Raji (cell line): ENCODE results near the gene GCDH.

ENCODE experiments used
- POLR2A ChIP-seq: IDR thresholded peaks from 2 replicates; pipeline ENCODE4 v1.6.1; 2011; ENCODE audit warnings: low read depth, low read length, control low read depth; ENCODE audit not compliant: insufficient read depth

GCDH gene

DNA sequence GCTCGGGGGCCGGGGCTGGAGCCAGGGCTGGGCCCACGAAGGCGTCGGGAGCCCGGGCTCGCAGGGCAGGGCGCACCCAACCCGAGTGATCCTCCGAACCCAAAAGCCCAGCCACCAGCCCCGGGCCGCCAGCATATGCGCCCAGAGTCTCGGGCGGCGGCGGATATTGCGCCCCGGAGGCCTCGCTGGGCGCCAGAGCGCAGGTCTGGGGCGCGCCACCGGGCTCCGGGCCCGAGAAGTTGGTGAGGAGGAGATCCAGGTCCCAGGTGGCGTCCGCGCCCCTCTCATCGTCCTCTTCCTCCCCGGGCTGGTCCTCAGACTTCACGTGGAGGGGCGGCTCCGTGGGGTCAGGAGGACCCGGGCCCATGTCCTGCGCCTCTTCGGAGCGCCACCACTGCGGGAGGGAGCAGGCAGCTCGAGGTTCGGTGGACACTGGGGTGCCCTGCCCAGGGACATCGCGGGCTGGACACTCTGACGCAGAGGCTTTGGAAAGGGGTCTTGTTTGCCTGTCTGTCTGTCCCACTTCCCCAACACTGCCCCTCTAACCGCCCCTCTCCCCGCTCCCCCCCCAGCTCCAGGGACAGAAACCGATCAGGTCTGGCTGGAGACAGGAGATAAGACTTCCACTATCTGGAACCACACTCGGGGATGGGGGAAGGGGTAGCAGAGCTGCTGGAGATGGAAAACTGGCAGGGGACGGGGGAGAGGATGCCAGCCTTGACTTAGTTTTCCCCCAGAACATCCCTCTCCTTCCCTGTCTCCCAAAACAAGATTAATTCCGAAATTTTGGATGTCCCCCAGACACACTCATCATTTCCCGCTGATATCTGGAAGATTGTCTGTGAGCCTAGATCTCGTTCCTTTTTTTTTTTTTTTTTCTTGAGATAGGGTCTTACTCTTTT is 5.0 kb upstream of the GCDH start:
- no peak for TF ChIP-seq POLR2A

DNA sequence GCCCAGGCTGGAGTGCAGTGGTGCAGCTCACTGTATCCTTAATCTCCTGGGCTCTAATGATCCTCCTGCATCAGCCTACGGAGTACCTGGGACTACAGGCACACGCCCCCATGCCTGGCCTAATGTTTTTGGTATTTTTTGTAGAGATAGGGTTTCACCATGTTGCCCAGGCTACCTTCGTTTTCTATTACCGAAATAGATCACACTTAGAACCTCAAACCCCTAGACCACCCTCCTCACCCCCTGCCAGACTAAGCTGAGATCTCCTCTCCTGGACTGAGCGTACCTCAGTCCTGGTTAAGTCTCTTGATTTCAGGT is 4.3 kb upstream of the GCDH start:
- no peak for TF ChIP-seq POLR2A

DNA sequence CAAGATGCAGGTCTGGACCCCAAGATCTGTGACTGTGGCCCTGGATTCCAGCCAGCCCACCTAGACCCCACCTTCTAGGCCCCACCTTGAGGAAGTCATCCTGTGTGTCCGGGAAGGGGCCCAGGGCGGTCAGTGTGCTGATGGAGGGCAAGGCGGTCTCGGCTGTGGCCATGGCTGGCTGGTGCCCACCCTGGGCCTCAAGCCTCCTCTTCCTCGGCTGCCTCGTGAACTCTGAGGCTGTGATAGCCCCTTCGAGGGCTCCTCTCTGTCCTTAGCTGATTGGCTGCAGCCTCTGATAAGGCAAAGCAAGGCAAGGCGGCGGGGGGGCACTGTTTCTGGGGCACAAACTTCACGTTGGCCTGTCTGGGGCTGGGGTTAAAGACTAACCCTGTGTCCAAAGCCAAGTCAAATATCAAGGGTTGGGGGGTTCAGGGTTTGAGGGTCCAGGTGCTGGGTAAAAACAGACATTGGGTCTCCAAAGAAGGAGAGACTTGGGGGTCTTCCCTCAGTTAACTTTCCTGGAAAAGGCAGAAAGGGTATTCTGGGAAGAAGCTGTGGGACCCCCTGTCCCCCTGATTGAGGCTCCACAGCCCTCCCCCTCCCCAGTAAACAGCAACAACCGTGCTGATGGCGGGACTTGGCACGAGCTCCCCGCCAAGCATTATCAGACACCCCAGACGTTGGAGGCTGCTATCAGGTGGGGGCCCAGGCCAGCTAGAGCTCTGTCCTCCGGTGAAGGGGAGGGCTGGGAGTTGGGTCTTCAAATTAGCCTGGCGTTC is 3.8 kb upstream of the GCDH start, which contains the start of gene KLF1:
Gene KLF1 (minus strand): TSS at position 233 of the 779 bp plus-strand sequence. CDS start 61 bp downstream, at position 172.
- TF ChIP-seq POLR2A: no peak

DNA sequence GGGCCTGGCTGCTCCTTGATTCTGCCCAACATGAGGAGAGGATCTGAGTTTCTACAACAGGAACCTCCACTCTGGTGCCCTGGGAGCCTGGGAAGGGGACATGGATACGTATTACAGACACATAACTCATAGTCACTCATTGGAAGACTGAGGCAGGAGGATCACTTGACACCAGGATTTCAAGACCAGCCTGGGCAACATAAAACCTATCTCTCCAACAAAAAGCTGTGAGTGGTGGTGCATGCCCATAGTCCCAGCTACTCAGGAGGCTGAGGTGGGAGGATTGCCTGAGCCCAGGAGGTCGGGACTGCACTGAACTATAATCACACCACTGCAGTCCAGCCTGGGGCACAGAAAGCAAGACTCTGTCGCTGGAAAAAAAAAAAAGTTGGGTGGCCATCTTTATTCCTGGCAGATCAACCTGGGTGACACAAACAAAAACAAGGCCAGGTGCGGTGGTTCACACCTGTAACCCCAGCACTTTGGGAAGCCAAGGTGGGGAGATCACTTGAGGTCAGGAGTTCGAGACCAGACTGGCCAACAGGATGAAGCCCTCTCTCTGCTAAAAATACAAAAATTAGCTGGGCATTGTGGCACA is 2.9 kb upstream of the GCDH start:
- TF ChIP-seq POLR2A: no peak

DNA sequence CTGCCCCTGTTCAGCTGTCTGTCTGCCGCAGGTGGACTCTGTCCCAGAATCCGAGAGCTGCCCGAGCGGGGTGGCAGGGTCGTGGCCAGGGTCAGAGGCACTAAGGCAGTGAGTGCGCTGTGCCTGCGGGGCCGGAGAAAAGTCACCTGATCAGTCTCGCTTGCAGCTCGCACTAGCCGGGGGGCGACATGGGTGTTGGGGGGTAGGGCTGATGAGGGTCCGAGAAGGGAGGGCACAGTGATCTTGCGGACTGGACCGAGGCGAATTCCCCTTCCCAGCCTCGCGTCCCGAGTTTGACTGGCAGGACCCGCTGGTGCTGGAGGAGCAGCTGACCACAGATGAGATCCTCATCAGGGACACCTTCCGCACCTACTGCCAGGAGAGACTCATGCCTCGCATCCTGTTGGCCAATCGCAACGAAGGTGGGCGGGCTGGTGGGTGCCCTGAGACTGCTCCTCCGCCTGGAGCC is 627 bp downstream of the GCDH start:
- TF ChIP-seq POLR2A: no peak

DNA sequence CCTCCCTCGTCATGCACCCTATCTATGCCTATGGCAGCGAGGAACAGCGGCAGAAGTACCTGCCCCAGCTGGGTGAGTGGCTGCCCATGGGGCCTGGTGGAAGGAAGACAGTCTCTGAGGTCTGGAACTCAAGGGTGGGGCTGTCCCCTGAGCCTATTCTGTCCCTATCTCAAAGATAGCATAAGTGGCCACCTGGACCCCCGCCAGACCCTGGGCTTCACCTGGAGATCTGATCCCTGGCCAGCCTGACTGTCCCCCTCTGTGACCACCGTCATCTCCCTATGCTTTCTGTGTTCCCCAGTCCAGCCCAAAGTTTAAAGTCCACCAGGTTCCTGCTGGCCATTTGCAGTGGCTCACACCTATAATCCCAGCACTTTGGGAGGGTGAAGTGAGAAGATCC is 2.6 kb downstream of the GCDH start:
- no peak for TF ChIP-seq POLR2A

DNA sequence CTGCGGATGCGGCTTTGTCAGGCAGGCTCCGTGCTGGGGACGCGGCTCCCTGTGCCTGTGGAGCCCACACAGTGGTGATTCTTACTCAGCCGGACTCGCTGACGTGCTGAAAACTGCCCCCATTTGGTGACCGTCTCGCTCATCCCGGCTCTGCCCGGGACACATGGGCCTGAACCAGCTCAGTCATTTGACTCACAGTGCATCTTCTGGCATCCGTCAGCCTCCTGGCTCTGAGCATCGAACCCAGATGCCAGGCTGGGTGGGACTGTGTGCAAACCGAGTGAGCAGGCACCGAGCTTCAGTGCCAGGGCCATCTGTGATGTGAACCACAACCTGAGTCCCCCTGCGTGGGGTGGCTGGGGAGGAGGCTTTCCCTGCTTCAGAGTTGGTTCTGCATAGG is 5.5 kb downstream of the GCDH start:
- TF ChIP-seq POLR2A: no peak

DNA sequence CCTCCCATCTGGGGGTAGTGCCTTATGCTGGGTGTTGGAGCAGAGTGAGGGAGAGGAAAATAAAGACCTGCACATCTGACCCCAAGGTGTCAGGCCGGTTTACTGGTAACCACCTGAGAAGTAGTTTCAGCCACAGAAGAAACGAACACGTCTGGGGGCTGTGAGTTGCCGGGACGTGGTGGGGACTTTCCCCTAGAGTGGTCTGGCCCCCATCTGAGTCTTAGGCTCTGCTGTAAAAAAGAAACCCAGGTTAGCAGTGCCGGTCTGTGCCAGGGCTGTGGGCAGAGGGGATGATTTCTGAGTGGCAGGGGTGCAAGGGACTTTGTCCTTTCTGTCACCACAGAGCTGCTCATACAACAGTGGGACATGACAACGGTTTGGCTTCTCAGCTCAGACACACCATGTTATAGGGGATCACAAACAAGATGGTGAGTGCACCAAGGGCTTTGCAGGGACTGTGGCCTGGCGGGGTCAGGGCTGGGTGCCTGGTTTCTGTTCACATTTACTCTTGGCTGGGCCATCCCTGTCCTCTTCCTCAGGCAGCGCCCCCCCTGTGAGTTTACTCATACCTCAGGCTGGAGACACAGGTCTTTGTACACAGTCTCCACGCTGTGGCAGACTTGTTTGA is 9.0 kb downstream of the GCDH start:
- TF ChIP-seq POLR2A: no peak

DNA sequence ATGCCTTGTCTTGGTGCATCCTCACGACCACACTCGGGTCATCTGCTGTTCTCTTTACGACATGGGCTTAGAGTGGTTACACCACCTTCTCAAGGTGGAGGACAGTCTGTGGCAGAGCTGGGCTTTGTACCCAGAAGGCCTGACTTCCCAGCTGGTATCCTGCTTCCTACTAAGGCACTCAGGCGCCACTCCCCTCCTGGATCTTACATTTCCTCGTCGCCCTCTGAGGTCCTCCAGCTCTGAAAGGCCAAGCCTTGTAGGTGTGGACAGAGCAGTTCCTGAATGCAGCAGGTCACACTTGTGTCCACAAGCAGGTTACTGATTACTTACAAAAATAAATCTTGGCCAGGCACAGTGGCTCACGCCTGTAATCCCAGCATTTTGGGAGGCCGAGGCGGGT is 16.2 kb downstream of the GCDH start:
- no peak for TF ChIP-seq POLR2A

DNA sequence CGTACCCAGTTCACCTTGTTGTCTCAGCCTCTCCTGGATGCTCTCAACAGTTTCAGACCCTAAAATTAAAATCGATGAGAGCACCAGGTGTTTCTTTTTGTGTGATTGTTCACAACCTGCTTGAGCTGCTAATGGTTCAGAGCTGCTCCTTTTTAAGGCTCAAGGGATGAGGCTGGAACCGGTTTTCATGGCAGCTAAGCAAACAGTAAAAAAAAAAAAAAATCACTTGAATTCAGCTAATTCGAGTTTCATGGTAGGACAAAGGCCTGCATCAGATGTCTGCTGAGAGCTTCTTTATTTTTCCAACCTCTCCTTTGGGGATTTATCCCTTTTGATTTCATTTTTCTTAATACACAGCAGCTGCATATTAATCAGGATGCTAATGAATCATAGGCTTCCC is 21.6 kb downstream of the GCDH start:
- TF ChIP-seq POLR2A: no peak

DNA sequence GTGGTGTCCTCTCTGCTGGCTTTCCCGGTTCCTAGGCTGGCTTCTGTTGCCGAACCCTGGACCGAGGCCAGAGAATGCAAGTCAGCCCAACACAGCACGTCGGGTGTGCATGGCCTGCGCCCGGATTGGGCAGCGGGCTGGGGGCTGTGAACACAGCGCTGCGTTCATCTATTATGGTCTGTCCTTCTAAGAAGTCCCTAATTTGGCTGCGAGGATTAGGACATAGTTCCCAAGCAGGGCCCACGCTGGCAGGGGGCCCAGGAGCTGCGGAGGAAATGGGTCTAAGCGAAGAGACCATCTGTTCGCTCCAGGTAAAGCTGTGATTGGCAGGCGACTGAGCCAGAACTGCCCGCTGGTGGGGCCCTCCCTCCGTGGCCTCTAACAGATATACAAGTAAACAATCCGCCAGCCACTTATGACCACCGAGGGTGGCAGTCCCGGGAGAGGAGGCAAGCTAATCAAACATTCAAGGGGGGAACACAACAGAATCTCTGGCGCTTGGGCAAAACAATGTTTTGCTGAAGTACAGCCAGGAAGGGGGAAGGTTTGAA is 22.1 kb downstream of the GCDH start:
- no peak for TF ChIP-seq POLR2A

DNA sequence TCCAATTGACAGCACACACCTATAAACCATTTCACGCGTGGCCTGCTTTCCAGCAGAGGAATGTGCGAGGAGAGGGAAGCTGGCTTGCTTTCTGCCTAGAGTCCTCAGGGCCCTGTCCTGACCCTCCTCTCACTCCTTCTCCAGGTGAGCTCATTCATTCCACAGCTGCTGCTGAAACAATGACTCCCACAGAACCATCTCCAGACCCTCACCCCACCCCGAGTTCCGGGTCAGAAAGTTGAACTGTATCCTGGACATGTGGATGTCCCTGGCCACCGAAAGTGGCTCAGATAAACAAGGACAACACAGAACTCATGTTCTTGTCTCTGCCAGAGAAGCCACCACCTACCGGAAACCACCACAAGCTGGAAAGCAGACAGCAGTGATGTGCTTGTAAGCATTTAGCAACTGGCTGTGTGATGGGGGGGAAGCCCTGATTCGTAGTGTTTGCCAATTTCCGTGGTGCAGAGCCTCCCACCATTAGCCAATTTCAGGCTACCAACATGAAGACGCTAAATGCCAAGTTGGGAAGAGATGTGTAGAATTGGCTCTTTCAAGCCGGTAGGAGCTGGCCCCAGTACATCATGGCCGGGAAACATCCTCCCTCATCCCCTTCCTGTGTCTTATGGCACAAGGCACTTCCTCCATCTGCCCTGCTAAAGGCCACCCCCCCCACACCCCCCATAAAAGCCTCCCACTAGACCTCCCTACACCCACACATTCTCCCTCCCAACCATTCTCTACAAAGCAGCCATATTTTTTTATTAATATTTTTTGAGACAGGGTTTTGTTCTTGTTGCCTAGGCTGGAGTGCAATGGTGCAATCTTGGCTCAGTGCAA is 23.1 kb downstream of the GCDH start:
- TF ChIP-seq POLR2A: no peak

DNA sequence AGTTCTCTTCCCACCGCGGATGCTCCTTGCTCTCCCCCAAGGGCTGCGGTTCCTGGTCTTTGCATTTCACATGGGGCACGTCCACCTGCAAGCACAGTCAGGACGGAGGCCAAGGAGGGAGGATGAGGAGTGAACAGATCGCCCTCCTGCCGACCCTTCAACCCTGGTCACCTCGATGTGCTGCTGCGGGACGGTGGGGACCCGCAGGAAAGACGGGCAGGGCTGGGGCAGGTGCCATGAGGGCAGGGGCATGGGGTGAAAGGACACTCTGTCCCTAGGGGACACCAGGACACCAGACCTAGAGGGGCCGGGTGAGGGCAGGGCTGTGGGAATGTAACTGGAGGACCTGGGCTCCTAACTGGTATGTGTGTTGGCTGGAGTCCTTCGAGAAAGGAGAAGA is 27.3 kb downstream of the GCDH start:
- no peak for TF ChIP-seq POLR2A

DNA sequence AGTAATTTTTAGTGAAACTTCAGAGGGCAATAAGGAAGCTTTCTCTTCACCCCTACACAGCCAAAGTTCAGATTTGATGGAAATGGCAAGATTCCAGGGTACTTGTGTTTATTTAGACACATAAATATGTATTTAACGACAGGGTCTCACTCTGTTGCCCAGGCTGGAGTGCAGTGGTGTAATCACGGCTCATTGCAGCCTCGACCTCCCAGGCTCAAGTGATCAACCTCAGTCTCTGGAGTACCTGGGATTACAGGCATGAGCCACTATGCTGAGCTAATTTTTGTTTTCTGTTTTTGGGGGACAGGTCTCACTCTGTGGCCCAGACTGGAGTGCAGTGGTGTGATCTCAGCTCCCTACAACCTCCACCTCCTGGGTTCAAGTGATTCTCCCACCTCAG is 30.1 kb downstream of the GCDH start:
- TF ChIP-seq POLR2A: no peak
